Measurements from ENCODE around the gene DDIT4L. TPM values are rescaled to one million over a fixed set of nuclear protein-coding genes. Genes with fewer than 3 reads are reported as not detected.

The DDIT4L gene
- total RNA-seq, 1 experiment from 2014 or later: 7.0 TPM

DNA sequence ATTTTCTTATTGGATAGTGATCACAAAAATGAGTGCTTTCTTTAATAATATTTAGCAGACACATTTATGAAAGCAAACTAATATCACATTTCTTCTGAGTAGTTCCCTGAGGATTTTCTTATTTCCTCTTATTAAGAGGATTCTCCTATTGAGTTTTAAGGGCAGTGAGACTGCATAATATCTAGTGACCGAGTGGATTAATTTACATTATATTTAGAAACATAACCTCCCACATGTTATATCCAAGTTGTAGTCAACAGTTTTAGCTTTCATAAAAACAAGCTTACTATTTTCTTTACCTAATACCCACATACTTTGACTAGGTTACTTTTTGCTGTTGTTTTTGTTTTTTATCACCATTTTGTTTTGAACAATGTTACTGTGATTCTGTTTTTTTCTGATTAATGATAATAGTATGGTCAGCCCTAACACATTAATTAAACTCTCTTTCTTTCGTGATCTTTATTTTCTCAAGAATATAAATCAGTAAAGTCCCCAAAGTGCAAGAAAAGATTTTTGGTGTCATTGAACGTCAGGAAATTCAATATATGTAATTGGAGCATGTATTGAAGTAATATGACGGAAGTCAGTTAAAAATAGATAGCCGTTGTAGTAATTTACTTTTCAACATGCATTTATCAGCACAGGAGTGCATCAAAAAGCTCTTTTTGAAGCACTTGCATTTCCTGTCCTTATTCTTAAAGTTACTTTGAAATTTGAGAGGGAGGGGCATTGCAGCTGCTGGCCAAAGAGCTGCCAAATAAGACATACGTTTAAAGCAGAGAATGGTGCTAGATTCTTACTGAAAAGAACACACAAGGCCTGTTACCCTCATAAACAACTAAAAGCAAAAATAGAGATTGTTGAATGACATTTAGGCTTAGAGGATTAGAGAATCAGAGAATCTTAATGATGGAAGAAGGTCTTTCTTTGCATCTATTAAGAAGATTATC, 25.2 kb downstream of the DDIT4L start:
- ATAC-seq (no peak), DNase-seq (ENCODE audit: low read depth, low spot score) (no peak)
- no peak overlapping the region for H3K27ac ChIP-seq (ENCODE audit: low read depth, low read length)
- no peaks in the 10 kb centered on the region for H3K79me2 ChIP-seq (ENCODE audit: insufficient read depth, low read length)
- ChIA-PET RAD21 (ENCODE audit: low non-redundant PET in 1 of 2, low total read pairs in 2 of 2, uncharacterized antibody in 2 of 2, unreplicated experiment in 2 of 2) (no interaction called here), CTCF (no interaction called here), POLR2A (no interaction called here)
- H3K4me2 ChIP-seq (ENCODE audit: low read length): no peak overlapping the region
- H3K4me1 ChIP-seq (ENCODE audit: control insufficient read depth in 1 of 2, insufficient read depth in 2 of 2, low read length in 2 of 2): no peaks in the 10 kb centered on the region
- peaks cover 5 to 6% of the 10 kb centered on the region in 2 experiments; a peak in 2 of 4 replicates for H3K9me3 ChIP-seq (ENCODE audit: control insufficient read depth in 1 of 2, insufficient read depth in 1 of 2, low read depth in 1 of 2, low read length in 2 of 2)
- H4K20me1 ChIP-seq (ENCODE audit: insufficient read depth): no peaks in the 10 kb centered on the region
- no peaks in the 10 kb centered on the region for H3K36me3 ChIP-seq (ENCODE audit: control insufficient read depth in 1 of 2, insufficient read depth in 2 of 2, low read length in 2 of 2)
- no peak overlapping the region for H3K9ac ChIP-seq (ENCODE audit: low read length)
- H3K4me3 ChIP-seq (replicated peaks in 1 of 2; ENCODE audit: low read depth in 1 of 2, low read length in 2 of 2): no peak overlapping the region
- no peak for TF ChIP-seq ZBTB33 (IDR thresholded peaks at IDR 0.05; ENCODE audit: extremely low read depth, insufficient replicate concordance, low read length)
- BruUV-seq (replicated peaks): no TSS peak
- H2AFZ ChIP-seq (ENCODE audit: low read depth, low read length, poor library complexity, severe bottlenecking): no peak overlapping the region
- intact Hi-C loops (cut with micrococcal nuclease): no loop called here
- H3K27me3 ChIP-seq (ENCODE audit: insufficient read depth, low read length): no peaks in the 10 kb centered on the region
- no peaks in the 10 kb centered on the region for H3K9me2 ChIP-seq (ENCODE audit: insufficient read depth)

DNA sequence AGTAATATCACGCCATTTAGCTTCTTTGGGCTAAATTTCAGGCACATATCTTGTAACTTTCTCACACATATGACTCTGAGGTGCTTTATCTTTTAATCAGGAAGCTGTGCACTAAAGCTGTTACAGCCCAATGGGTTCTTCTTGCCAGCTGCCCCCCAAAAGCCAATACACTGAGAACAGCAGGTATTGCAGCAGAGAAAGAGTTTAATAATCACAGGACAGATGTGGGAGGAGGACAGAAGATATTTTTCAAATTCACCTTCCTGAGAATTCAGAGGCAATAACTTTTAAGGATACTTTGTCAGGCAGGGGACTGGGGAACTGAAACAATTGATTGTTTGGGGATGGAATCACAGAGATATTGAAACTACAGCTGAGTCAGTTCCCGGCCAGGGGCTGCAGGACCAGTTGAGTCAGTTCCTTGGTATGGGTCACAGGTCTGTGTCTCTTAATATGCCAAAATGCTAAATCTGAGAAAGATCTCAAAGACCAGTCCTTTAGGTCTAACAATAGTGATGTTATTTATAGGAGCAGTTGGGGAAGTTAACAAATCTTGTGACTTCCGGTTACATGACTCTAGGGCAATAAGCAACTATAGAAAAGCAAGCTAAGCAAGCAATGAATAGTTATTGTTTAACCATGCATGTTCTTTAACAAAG, 28.1 kb downstream of the DDIT4L start:
- ChIA-PET CTCF (no interaction called here), POLR2A (no interaction called here), RAD21 (ENCODE audit: low non-redundant PET in 1 of 2, low total read pairs in 2 of 2, uncharacterized antibody in 2 of 2, unreplicated experiment in 2 of 2) (no interaction called here)
- Histone ChIP-seq H3K36me3 (ENCODE audit: control insufficient read depth in 1 of 2, insufficient read depth in 2 of 2, low read length in 2 of 2) (no peaks in the 10 kb centered on the region), H3K27ac (ENCODE audit: low read depth, low read length) (no peak overlapping the region), H4K20me1 (ENCODE audit: insufficient read depth) (no peaks in the 10 kb centered on the region), H3K4me1 (ENCODE audit: control insufficient read depth in 1 of 2, insufficient read depth in 2 of 2, low read length in 2 of 2) (no peaks in the 10 kb centered on the region), H3K9me3 (ENCODE audit: control insufficient read depth in 1 of 2, insufficient read depth in 1 of 2, low read depth in 1 of 2, low read length in 2 of 2) (peaks cover 5 to 6% of the 10 kb centered on the region in 2 experiments; a peak in 2 of 4 replicates), H2AFZ (ENCODE audit: low read depth, low read length, poor library complexity, severe bottlenecking) (no peak overlapping the region), H3K4me2 (ENCODE audit: low read length) (no peak overlapping the region), H3K4me3 (replicated peaks in 1 of 2; ENCODE audit: low read depth in 1 of 2, low read length in 2 of 2) (no peak overlapping the region), H3K9ac (ENCODE audit: low read length) (no peak overlapping the region), H3K9me2 (ENCODE audit: insufficient read depth) (no peaks in the 10 kb centered on the region), H3K79me2 (ENCODE audit: insufficient read depth, low read length) (no peaks in the 10 kb centered on the region), H3K27me3 (ENCODE audit: insufficient read depth, low read length) (no peaks in the 10 kb centered on the region)
- intact Hi-C loops (cut with micrococcal nuclease): no loop called here
- no peak for ATAC-seq
- peak; percentile 53; the same call in 1 of the 2 replicates for TF ChIP-seq CBX3 (IDR thresholded peaks at IDR 0.05; ENCODE audit: low read depth)
- TF ChIP-seq CEBPB (IDR thresholded peaks at IDR 0.05; ENCODE audit: low read depth): no peak
- TF ChIP-seq ELF1 (IDR thresholded peaks at IDR 0.05; ENCODE audit: borderline replicate concordance, low read depth): no peak
- TF ChIP-seq JUND (IDR thresholded peaks at IDR 0.05): no peak
- no peak for TF ChIP-seq REST (IDR thresholded peaks at IDR 0.05; ENCODE audit: low read depth)
- no peak for DNase-seq (ENCODE audit: low read depth, low spot score)
- BruUV-seq (replicated peaks): no TSS peak
